WTC11 (cell line): Measurements from ENCODE around the gene DHX8. TPM values are rescaled to one million over a fixed set of nuclear protein-coding genes. Genes with fewer than 3 reads are reported as not detected.

Experiments
- ATAC-seq: fragments of 200-7000 bp; cut with Tn5 transposase; 2 replicates; pipeline ENCODE4 v1.10.0; 2021; ENCODE audit warnings: mild to moderate bottlenecking, moderate library complexity
- CTCF ChIA-PET: fragments of 300-600 bp; sonication (Branson Sonifier 250); formaldehyde crosslinking; loops from one replicate; lab custom pipeline; 2021; ENCODE audit warnings: antibody characterized with exemption; lab: Charles Lee
- POLR2A ChIA-PET: fragments of 350-600 bp; sonication (Branson Sonifier 250); formaldehyde crosslinking; loops from one replicate; lab custom pipeline; 2021; ENCODE audit warnings: antibody characterized with exemption; lab: Charles Lee
- DNase-seq: peaks from one replicate; pipeline ENCODE4 v3.0.0; 2021; ENCODE audit warnings: low spot score
- H3K27ac Mint-ChIP-seq: 2 replicates; pipeline ENCODE4 v1.8.0; 2021; ENCODE audit warnings: mixed read lengths
- H3K27me3 Mint-ChIP-seq: 2 replicates; pipeline ENCODE4 v1.8.0; 2021; ENCODE audit warnings: low read depth, mild to moderate bottlenecking, moderate library complexity, mixed read lengths
- H3K36me3 Mint-ChIP-seq: 2 replicates; pipeline ENCODE4 v1.8.0; 2021; ENCODE audit warnings: mixed read lengths
- H3K4me1 Mint-ChIP-seq: 2 replicates; pipeline ENCODE4 v1.8.0; 2022; ENCODE audit warnings: mixed read lengths
- H3K4me3 Mint-ChIP-seq: 2 replicates; pipeline ENCODE4 v1.8.0; 2021; ENCODE audit warnings: mild to moderate bottlenecking, moderate library complexity, mixed read lengths
- H3K9me3 Mint-ChIP-seq: 2 replicates; pipeline ENCODE4 v1.8.0; 2021; ENCODE audit warnings: mixed read lengths
- E2F5 ChIP-seq: sonication (generic); formaldehyde crosslinking; IDR thresholded peaks from 2 replicates; pipeline ENCODE4 v1.8.1; 2022; ENCODE audit warnings: mild to moderate bottlenecking, moderate library complexity, missing genetic modification reagents
- ELF4 ChIP-seq: sonication (generic); formaldehyde crosslinking; IDR thresholded peaks from 2 replicates; pipeline ENCODE4 v1.8.1; 2022; ENCODE audit warnings: low read depth, mild to moderate bottlenecking, moderate library complexity, missing genetic modification reagents
- ETV6 ChIP-seq: sonication (generic); formaldehyde crosslinking; IDR thresholded peaks from 2 replicates; pipeline ENCODE4 v1.8.1; 2022; ENCODE audit warnings: mild to moderate bottlenecking, missing genetic modification reagents
- GTF2I ChIP-seq: fragments of 250-450 bp; sonication (Bioruptor Pico); conservative IDR thresholded peaks from 2 replicates; pipeline ENCODE4 v1.4.0; 2021; ENCODE audit warnings: mild to moderate bottlenecking
- HMGA2 ChIP-seq: fragments of 250-450 bp; sonication (Bioruptor Pico); IDR thresholded peaks from 2 replicates; pipeline ENCODE4 v1.4.0; 2021; ENCODE audit warnings: mild to moderate bottlenecking, moderate library complexity
- MXD4 ChIP-seq: fragments of 250-450 bp; sonication (Bioruptor Pico); IDR thresholded peaks from 2 replicates; pipeline ENCODE4 v1.8.0; 2021; ENCODE audit warnings: mild to moderate bottlenecking, moderate library complexity, borderline replicate concordance
- NFATC4 ChIP-seq: fragments of 250-450 bp; sonication (Bioruptor Pico); IDR thresholded peaks from 2 replicates; pipeline ENCODE4 v1.9.0; 2021; ENCODE audit warnings: mild to moderate bottlenecking
- PREB ChIP-seq: sonication (generic); formaldehyde crosslinking; IDR thresholded peaks from 2 replicates; pipeline ENCODE4 v1.8.1; 2022; ENCODE audit warnings: mild to moderate bottlenecking, missing genetic modification reagents, moderate library complexity, borderline replicate concordance
- SOX15 ChIP-seq: fragments of 250-450 bp; sonication (Bioruptor Pico); IDR thresholded peaks from 2 replicates; pipeline ENCODE4 v1.9.0; 2021; ENCODE audit warnings: mild to moderate bottlenecking
- SP1 ChIP-seq: sonication (generic); formaldehyde crosslinking; conservative IDR thresholded peaks from 2 replicates; pipeline ENCODE4 v1.8.1; 2022; ENCODE audit warnings: missing genetic modification reagents
- TEAD4 ChIP-seq: sonication (generic); formaldehyde crosslinking; IDR thresholded peaks from 2 replicates; pipeline ENCODE4 v1.8.0; 2022; ENCODE audit warnings: mild to moderate bottlenecking, missing genetic modification reagents
- USF1 ChIP-seq: sonication (generic); formaldehyde crosslinking; IDR thresholded peaks from 2 replicates; pipeline ENCODE4 v1.8.0; 2022; ENCODE audit warnings: mild to moderate bottlenecking, missing genetic modification reagents
- ZNF219 ChIP-seq: sonication (generic); formaldehyde crosslinking; IDR thresholded peaks from 2 replicates; pipeline ENCODE4 v1.8.0; 2023; ENCODE audit warnings: missing genetic modification reagents, mild to moderate bottlenecking, borderline replicate concordance
- ZNF396 ChIP-seq: fragments of 250-450 bp; sonication (Bioruptor Pico); IDR thresholded peaks from 2 replicates; pipeline ENCODE4 v1.8.0; 2021; ENCODE audit warnings: mild to moderate bottlenecking, moderate library complexity, borderline replicate concordance
- ZSCAN18 ChIP-seq: fragments of 250-450 bp; sonication (Bioruptor Pico); IDR thresholded peaks from 2 replicates; pipeline ENCODE4 v2.1.2; 2022; ENCODE audit warnings: mild to moderate bottlenecking, moderate library complexity
- total RNA-seq: library from RNA; stranded (reverse); gene quantifications from 3 replicates; pipeline ENCODE4 v1.2.3, GENCODE V29; 2021
- TF ChIP-seq, protein P1 (sequence below): sonication (generic); formaldehyde crosslinking; IDR thresholded peaks from 2 replicates; pipeline ENCODE4 v1.8.0; 2022; ENCODE audit warnings: missing genetic modification reagents
- TF ChIP-seq, protein P2 (sequence below): fragments of 250-450 bp; sonication (Bioruptor Pico); IDR thresholded peaks from 2 replicates; pipeline ENCODE4 v1.9.0; 2021; ENCODE audit warnings: moderate library complexity, mild to moderate bottlenecking, inconsistent platforms, borderline replicate concordance
- TF ChIP-seq, protein P3 (sequence below): sonication (generic); formaldehyde crosslinking; IDR thresholded peaks from 2 replicates; pipeline ENCODE4 v1.8.1; 2023; ENCODE audit warnings: mild to moderate bottlenecking, missing genetic modification reagents, moderate library complexity

Gene DHX8
- total RNA-seq, 1 experiment from 2014 or later, result 58.5 TPM

DNA sequence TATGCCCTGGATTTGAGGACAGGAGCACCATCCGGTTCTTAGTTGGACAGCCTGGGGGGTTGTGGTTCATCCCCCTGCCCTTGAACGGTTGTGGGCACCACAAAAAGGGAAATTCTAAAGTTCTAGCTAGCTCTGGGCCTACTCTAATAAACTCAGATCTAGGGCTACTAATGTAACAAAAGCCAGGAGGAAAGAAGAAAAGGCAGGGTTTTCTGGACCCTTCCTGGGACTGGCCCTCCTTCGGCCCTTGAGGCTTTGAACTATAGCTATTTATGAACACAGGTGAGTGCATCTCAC, 47.3 kb downstream of the DHX8 start:
- ATAC-seq, result peak; percentile 2; the same call in 1 of the 2 replicates
- peak overlapping the region; percentile 98 for H3K27ac Mint-ChIP-seq
- H3K4me3 Mint-ChIP-seq, result peak overlapping the region; percentile 58
- TF ChIP-seq, protein P1, sequence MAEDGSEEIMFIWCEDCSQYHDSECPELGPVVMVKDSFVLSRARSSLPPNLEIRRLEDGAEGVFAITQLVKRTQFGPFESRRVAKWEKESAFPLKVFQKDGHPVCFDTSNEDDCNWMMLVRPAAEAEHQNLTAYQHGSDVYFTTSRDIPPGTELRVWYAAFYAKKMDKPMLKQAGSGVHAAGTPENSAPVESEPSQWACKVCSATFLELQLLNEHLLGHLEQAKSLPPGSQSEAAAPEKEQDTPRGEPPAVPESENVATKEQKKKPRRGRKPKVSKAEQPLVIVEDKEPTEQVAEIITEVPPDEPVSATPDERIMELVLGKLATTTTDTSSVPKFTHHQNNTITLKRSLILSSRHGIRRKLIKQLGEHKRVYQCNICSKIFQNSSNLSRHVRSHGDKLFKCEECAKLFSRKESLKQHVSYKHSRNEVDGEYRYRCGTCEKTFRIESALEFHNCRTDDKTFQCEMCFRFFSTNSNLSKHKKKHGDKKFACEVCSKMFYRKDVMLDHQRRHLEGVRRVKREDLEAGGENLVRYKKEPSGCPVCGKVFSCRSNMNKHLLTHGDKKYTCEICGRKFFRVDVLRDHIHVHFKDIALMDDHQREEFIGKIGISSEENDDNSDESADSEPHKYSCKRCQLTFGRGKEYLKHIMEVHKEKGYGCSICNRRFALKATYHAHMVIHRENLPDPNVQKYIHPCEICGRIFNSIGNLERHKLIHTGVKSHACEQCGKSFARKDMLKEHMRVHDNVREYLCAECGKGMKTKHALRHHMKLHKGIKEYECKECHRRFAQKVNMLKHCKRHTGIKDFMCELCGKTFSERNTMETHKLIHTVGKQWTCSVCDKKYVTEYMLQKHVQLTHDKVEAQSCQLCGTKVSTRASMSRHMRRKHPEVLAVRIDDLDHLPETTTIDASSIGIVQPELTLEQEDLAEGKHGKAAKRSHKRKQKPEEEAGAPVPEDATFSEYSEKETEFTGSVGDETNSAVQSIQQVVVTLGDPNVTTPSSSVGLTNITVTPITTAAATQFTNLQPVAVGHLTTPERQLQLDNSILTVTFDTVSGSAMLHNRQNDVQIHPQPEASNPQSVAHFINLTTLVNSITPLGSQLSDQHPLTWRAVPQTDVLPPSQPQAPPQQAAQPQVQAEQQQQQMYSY (CRISPR knock-in tag), result 0 out of 2 replicates have a peak, but pooled peaks have one; percentile 5
- TF ChIP-seq SP1, result no peak
- peaks cover 31% of the 10 kb centered on the region for H3K36me3 Mint-ChIP-seq
- ChIA-PET POLR2A (interaction anchor here (0.6 to 2.3 kb wide), 10 partner anchors 8 to 224 kb away, joined by 3 to 20 read pairs (median 4); partner anchors contain the start of gene ETV4), CTCF (interaction anchor here (0.6 to 2.0 kb wide), 13 partner anchors 13 to 315 kb away, joined by 3 to 12 read pairs (median 5); partner anchors contain the start of genes DHX8 and ETV4)
- H3K4me1 Mint-ChIP-seq, result peaks cover 76% of the 10 kb centered on the region
- no peaks in the 10 kb centered on the region for H3K9me3 Mint-ChIP-seq
- H3K27me3 Mint-ChIP-seq, result no peaks in the 10 kb centered on the region
- DNase-seq, result no peak

DNA sequence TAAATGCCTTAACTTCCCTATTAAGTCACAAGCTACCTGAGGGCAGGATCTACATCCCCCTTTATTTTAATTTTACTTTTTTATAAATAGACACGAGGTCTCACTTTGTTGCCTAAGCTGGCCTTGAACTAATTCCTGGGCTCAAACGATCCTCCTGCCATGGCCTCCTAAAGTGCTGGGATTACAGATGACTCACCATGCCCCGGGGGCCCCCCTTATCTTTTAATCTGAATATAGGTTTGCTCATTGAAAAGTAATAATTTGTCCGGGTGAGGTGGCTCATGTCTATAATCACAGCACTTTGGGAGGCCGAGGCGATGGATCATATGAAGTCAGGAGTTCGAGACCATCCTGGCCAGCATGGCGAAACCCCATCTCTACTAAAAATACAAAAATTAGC, 48.2 kb downstream of the DHX8 start:
- ChIA-PET CTCF (interaction anchor here (1.6 kb wide), 1 partner anchor 12 kb away, joined by 12 read pairs; no protein-coding TSS in a partner anchor), POLR2A (interaction anchor here (2.3 kb wide), 1 partner anchor 10 kb away, joined by 18 read pairs; no protein-coding TSS in a partner anchor)
- ATAC-seq (no peak), DNase-seq (no peak)
- H3K27me3 Mint-ChIP-seq, result no peaks in the 10 kb centered on the region
- H3K4me1 Mint-ChIP-seq, result peaks cover 77% of the 10 kb centered on the region
- no peak overlapping the region; the same call in 1 of the 2 replicates for H3K4me3 Mint-ChIP-seq
- no peaks in the 10 kb centered on the region for H3K9me3 Mint-ChIP-seq
- no peak for TF ChIP-seq ELF4 (CRISPR knock-in tag)
- no peak for TF ChIP-seq SOX15 (CRISPR knock-in tag)
- TF ChIP-seq E2F5 (CRISPR knock-in tag), result no peak
- no peak for TF ChIP-seq ZNF219 (CRISPR knock-in tag)
- TF ChIP-seq ETV6, result no peak
- TF ChIP-seq TEAD4 (CRISPR knock-in tag), result no peak
- no peak for TF ChIP-seq ZNF396 (CRISPR knock-in tag)
- TF ChIP-seq, protein P2, sequence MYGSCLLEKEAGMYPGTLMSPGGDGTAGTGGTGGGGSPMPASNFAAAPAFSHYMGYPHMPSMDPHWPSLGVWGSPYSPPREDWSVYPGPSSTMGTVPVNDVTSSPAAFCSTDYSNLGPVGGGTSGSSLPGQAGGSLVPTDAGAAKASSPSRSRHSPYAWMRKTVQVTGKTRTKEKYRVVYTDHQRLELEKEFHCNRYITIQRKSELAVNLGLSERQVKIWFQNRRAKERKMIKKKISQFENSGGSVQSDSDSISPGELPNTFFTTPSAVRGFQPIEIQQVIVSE (CRISPR knock-in tag), result no peak
- no peak for TF ChIP-seq MXD4 (CRISPR knock-in tag)
- TF ChIP-seq GTF2I (CRISPR knock-in tag), result no peak
- no peak for TF ChIP-seq HMGA2
- TF ChIP-seq ZSCAN18 (CRISPR knock-in tag), result no peak
- no peak for TF ChIP-seq NFATC4 (CRISPR knock-in tag)
- TF ChIP-seq, protein P3, sequence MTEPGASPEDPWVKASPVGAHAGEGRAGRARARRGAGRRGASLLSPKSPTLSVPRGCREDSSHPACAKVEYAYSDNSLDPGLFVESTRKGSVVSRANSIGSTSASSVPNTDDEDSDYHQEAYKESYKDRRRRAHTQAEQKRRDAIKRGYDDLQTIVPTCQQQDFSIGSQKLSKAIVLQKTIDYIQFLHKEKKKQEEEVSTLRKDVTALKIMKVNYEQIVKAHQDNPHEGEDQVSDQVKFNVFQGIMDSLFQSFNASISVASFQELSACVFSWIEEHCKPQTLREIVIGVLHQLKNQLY (CRISPR knock-in tag), result no peak
- no peak for TF ChIP-seq SP1
- TF ChIP-seq PREB (CRISPR knock-in tag), result no peak
- TF ChIP-seq USF1 (CRISPR knock-in tag), result no peak
- peak overlapping the region; percentile 98; the same call in 1 of the 2 replicates for H3K27ac Mint-ChIP-seq
- peaks cover 38% of the 10 kb centered on the region for H3K36me3 Mint-ChIP-seq
